Measurements from ENCODE around the gene GPR84.

GRCh38 chr12:54376596-54376995 lies 12.3 kb upstream of the GPR84 start:
- TF ChIP-seq CTCF (IDR thresholded peaks at IDR 0.05) (no peak), POLR2A (IDR thresholded peaks at IDR 0.05) (no peak)

Data from adrenal gland (tissue), 5 donors.